ENCODE data around the gene CPXM2. TPM values are rescaled to one million over a fixed set of nuclear protein-coding genes. Genes with fewer than 3 reads are reported as not detected.

Gene CPXM2
- polyA plus RNA-seq, 1 of the 3 experiments (the other 2 are of a cell fraction), result not detected

GRCh38 chr10:123912466-123912865 lies 20.9 kb upstream of the CPXM2 start:
- Histone ChIP-seq H3K9me2 (no peaks in the 10 kb centered on the region), H3F3A (replicated peaks; ENCODE audit: insufficient read depth) (no peaks in the 10 kb centered on the region), H3K4me1 (ENCODE audit: control insufficient read depth in 1 of 2, insufficient read depth in 2 of 2, low read depth in 1 of 2, low read length in 1 of 2) (no peaks in the 10 kb centered on the region; a peak in 1 of 4 replicates), H4K20me1 (ENCODE audit: insufficient read depth) (no peaks in the 10 kb centered on the region), H3K9me3 (no peaks in the 10 kb centered on the region), H3K79me2 (ENCODE audit: insufficient read depth) (no peaks in the 10 kb centered on the region), H3K9ac (no peak overlapping the region), H3K27me3 (ENCODE audit: insufficient read depth) (no peaks in the 10 kb centered on the region), H3K36me3 (replicated peaks in 1 of 2; ENCODE audit: control insufficient read depth in 1 of 2, insufficient read depth in 2 of 2, low read length in 1 of 2) (no peaks in the 10 kb centered on the region), H3K4me3 (ENCODE audit: low read depth in 2 of 2, low read length in 1 of 2) (no peak overlapping the region), H2AFZ (ENCODE audit: low read depth) (no peak overlapping the region), H3K4me2 (no peak overlapping the region), H3K27ac (ENCODE audit: low read depth in 2 of 2, low read length in 1 of 2) (no peak overlapping the region)
- ChIA-PET CTCF (interaction anchor here (0.6 kb wide), 1 partner anchor 746 kb away, joined by 3 read pairs; no protein-coding TSS in a partner anchor), POLR2A (interaction anchor here (0.6 kb wide), 1 partner anchor 296 kb away, joined by 3 read pairs; no protein-coding TSS in a partner anchor)
- DNase-seq, result no peak
- TF ChIP-seq GATA2 (CRISPR knock-in tag; IDR thresholded peaks at IDR 0.05), result no peak
- TF ChIP-seq EP300 (IDR thresholded peaks at IDR 0.05; ENCODE audit: borderline replicate concordance in 1 of 2, low read depth in 1 of 2, low read length in 1 of 2), result no peak
- no peak for TF ChIP-seq TEAD4 (IDR thresholded peaks at IDR 0.05; ENCODE audit: borderline replicate concordance, insufficient read depth)
- no peak for TF ChIP-seq POLR2AphosphoS5 (IDR thresholded peaks at IDR 0.05; ENCODE audit: low read depth, low read length)
- TF ChIP-seq SIN3A (IDR thresholded peaks at IDR 0.05; ENCODE audit: borderline replicate concordance, low read depth, low read length), result no peak
- TF ChIP-seq NRF1 (IDR thresholded peaks at IDR 0.05; ENCODE audit: low read depth, low read length), result no peak
- no peak for TF ChIP-seq FOSL2 (IDR thresholded peaks at IDR 0.05; ENCODE audit: borderline replicate concordance, low read depth)
- no peak for TF ChIP-seq EZH2phosphoT487 (IDR thresholded peaks at IDR 0.05; ENCODE audit: borderline replicate concordance, low read depth)
- no peak for TF ChIP-seq USF2 (IDR thresholded peaks at IDR 0.05; ENCODE audit: borderline replicate concordance, low read depth, low read length)
- no peak for TF ChIP-seq CTCF (IDR thresholded peaks at IDR 0.05)
- WGBS (ENCODE audit: low lambda C conversion rate), result 31% methylated on average over 3 of the region's 4 CpGs

GRCh38 chr10:123911866-123912265 lies 20.3 kb upstream of the CPXM2 start:
- H3K9me3 ChIP-seq, result no peaks in the 10 kb centered on the region
- H3K9ac ChIP-seq, result no peak overlapping the region
- ChIA-PET POLR2A (interaction anchor here (0.6 kb wide), 1 partner anchor 297 kb away, joined by 3 read pairs; no protein-coding TSS in a partner anchor), CTCF (no interaction called here)
- no peak for DNase-seq
- H3F3A ChIP-seq (replicated peaks; ENCODE audit: insufficient read depth), result no peaks in the 10 kb centered on the region
- H3K27me3 ChIP-seq (ENCODE audit: insufficient read depth), result no peaks in the 10 kb centered on the region
- no peaks in the 10 kb centered on the region; a peak in 1 of 4 replicates for H3K4me1 ChIP-seq (ENCODE audit: control insufficient read depth in 1 of 2, insufficient read depth in 2 of 2, low read depth in 1 of 2, low read length in 1 of 2)
- no peaks in the 10 kb centered on the region for H3K9me2 ChIP-seq
- H3K4me3 ChIP-seq (ENCODE audit: low read depth in 2 of 2, low read length in 1 of 2), result no peak overlapping the region
- no peaks in the 10 kb centered on the region for H3K36me3 ChIP-seq (replicated peaks in 1 of 2; ENCODE audit: control insufficient read depth in 1 of 2, insufficient read depth in 2 of 2, low read length in 1 of 2)
- WGBS (ENCODE audit: low lambda C conversion rate), result 12% methylated on average over 9 of the region's 9 CpGs
- no peaks in the 10 kb centered on the region for H4K20me1 ChIP-seq (ENCODE audit: insufficient read depth)
- H3K27ac ChIP-seq (ENCODE audit: low read depth in 2 of 2, low read length in 1 of 2), result no peak overlapping the region
- H2AFZ ChIP-seq (ENCODE audit: low read depth), result no peak overlapping the region
- H3K4me2 ChIP-seq, result no peak overlapping the region
- no peak for TF ChIP-seq ELF1 (IDR thresholded peaks at IDR 0.05)
- TF ChIP-seq POLR2AphosphoS5 (IDR thresholded peaks at IDR 0.05; ENCODE audit: low read depth, low read length), result no peak
- TF ChIP-seq JUND (IDR thresholded peaks at IDR 0.05), result no peak
- no peak for TF ChIP-seq IRF3 (IDR thresholded peaks at IDR 0.05; ENCODE audit: low read depth, low read length)
- no peaks in the 10 kb centered on the region for H3K79me2 ChIP-seq (ENCODE audit: insufficient read depth)

Data from SK-N-SH (cell line).